Measurements from ENCODE around the gene GBE1.

DNA sequence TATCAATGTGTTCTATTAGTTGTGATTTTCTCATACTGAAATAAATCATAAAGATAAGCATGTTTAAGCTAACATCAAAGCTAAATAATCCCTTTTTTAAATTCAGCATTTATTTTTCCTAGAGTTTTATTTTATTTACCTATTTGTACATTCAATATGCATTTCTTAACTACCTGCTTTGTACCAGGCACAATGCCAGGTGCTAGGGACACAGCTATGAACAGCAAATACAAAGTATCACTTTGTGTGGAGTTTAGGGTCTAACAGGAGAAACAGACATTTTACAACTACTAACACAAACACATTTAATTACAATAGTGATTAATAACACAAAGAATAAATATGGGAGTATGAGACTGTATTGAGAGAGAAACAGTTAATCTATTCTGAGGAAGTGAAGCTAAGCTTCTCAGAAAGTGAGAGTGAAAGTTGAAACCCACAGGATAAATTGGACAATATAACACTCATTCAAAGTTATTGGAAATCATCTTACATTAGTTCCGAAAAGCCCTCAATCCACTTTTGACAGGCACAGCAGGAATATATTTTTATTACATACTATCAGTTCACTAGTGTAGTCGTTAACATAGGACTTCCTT is 159.6 kb downstream of the GBE1 start:
- no peak for TF ChIP-seq ZNF124 (CRISPR knock-in tag; IDR thresholded peaks at IDR 0.05)
- TF ChIP-seq TCF7 (IDR thresholded peaks at IDR 0.05; ENCODE audit: borderline replicate concordance) = no peak
- TF ChIP-seq POLR2AphosphoS5 (IDR thresholded peaks at IDR 0.05; ENCODE audit: control insufficient read depth, insufficient read depth, low read depth, low read length) = no peak
- TF ChIP-seq PHF8 (IDR thresholded peaks at IDR 0.05; ENCODE audit: borderline replicate concordance, low read length) = no peak
- no peak for TF ChIP-seq POLR2A (conservative IDR thresholded peaks at IDR 0.05)
- no peak for TF ChIP-seq HMG20B (CRISPR knock-in tag; IDR thresholded peaks at IDR 0.05)
- TF ChIP-seq, protein P1, sequence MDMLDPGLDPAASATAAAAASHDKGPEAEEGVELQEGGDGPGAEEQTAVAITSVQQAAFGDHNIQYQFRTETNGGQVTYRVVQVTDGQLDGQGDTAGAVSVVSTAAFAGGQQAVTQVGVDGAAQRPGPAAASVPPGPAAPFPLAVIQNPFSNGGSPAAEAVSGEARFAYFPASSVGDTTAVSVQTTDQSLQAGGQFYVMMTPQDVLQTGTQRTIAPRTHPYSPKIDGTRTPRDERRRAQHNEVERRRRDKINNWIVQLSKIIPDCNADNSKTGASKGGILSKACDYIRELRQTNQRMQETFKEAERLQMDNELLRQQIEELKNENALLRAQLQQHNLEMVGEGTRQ (CRISPR knock-in tag; IDR thresholded peaks at IDR 0.05) = no peak
- TF ChIP-seq, protein P2, sequence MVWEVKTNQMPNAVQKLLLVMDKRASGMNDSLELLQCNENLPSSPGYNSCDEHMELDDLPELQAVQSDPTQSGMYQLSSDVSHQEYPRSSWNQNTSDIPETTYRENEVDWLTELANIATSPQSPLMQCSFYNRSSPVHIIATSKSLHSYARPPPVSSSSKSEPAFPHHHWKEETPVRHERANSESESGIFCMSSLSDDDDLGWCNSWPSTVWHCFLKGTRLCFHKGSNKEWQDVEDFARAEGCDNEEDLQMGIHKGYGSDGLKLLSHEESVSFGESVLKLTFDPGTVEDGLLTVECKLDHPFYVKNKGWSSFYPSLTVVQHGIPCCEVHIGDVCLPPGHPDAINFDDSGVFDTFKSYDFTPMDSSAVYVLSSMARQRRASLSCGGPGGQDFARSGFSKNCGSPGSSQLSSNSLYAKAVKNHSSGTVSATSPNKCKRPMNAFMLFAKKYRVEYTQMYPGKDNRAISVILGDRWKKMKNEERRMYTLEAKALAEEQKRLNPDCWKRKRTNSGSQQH (CRISPR knock-in tag; IDR thresholded peaks at IDR 0.05) = no peak
- TF ChIP-seq, protein P3, sequence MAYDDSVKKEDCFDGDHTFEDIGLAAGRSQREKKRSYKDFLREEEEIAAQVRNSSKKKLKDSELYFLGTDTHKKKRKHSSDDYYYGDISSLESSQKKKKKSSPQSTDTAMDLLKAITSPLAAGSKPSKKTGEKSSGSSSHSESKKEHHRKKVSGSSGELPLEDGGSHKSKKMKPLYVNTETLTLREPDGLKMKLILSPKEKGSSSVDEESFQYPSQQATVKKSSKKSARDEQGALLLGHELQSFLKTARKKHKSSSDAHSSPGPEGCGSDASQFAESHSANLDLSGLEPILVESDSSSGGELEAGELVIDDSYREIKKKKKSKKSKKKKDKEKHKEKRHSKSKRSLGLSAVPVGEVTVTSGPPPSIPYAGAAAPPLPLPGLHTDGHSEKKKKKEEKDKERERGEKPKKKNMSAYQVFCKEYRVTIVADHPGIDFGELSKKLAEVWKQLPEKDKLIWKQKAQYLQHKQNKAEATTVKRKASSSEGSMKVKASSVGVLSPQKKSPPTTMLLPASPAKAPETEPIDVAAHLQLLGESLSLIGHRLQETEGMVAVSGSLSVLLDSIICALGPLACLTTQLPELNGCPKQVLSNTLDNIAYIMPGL (CRISPR knock-in tag; IDR thresholded peaks at IDR 0.05) = no peak
- TF ChIP-seq PHB2 (IDR thresholded peaks at IDR 0.05; ENCODE audit: low read depth) = no peak
- no peak for TF ChIP-seq BHLHE40 (IDR thresholded peaks at IDR 0.05; ENCODE audit: low read length)
- TF ChIP-seq CEBPG (CRISPR knock-in tag; IDR thresholded peaks at IDR 0.05) = no peak
- TF ChIP-seq CEBPG (tag; conservative IDR thresholded peaks at IDR 0.05 in 1 of 2, IDR thresholded peaks at IDR 0.05 in 1 of 2) = no peak
- no peak for TF ChIP-seq ATF7 (IDR thresholded peaks at IDR 0.05)
